Measurements from ENCODE around the gene PILRA. TPM values are rescaled to one million over a fixed set of nuclear protein-coding genes. Genes with fewer than 3 reads are reported as not detected.
A peak's percentile ranks its signal among the peaks of the same experiment; 100 is the strongest.

PILRA gene
- total RNA-seq, 4 donors from 2014 or later, result 3.3 to 8.8 (median 5.4) TPM

DNA sequence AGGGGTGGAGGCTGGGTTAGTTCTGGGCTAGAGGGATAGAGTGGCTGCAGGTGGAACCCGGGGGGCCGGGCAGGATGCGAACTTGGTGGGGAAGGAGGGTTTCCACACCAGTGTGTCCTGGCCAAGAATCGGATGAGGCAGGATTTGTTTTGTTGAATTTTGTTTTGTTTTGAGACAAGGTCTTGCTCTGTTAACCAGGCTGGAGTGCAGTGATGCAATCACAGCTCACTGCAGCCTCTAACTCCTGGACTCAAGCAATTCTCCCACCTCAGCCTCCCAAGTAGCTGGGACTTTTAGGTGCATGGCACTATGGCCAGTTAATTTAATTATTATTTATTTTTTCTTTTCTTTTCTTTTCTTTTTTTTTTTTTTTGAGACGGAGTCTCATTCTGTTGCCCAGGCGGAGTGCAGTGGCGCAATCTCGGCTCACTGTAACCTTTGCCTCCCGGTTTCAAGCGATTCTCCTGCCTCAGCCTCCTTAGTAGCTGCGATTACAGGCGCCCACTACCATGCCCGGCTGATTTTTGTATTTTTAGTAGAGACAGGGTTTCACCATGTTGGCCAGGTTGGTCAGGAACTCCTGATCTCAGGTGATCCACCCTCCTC lies 76.0 kb downstream of the PILRA start:
- 91% methylated on average over 13 of the region's 13 CpGs for WGBS
- intact Hi-C loops (cut with DNase I), result no loop called here

More for the DNA sequence above, 76.0 kb downstream of the PILRA start:
- no peaks in the 10 kb centered on the region for H3K36me3 ChIP-seq
- DNase-seq (ENCODE audit: extremely low spot score), result no peak
- H3K4me3 ChIP-seq, result peak overlapping the region in 1 of 4 donors; percentile 80
- H3K9me3 ChIP-seq, result no peaks in the 10 kb centered on the region
- peak overlapping the region; percentile 85 to 94 (median 91) for H3K27ac ChIP-seq (replicated peaks in 1 of 4)
- TF ChIP-seq POLR2A (IDR thresholded peaks at IDR 0.05; ENCODE audit: low read depth), result no peak
- TF ChIP-seq POLR2AphosphoS5 (IDR thresholded peaks at IDR 0.05), result no peak
- H3K27me3 ChIP-seq, result no peaks in the 10 kb centered on the region
- H3K4me1 ChIP-seq, result peaks cover 14 to 37% (median 28%) of the 10 kb centered on the region in 4 donors

Small RNA genes within 50 kb of the gene (small RNA-seq; reads per million reads assigned to genes)
- 0 reads per million in 3 donors for gene RF00019

Other genes with a start within 250 kb of the PILRA start
- gene MBLAC1, start 246.5 kb upstream of the PILRA start, total RNA-seq, result 1 to 10 TPM; 3.1 to 8.8 (median 5.0) TPM
- gene LAMTOR4, start 224.6 kb upstream of the PILRA start, total RNA-seq, result 100 to 1,000 TPM; 117 to 184 (median 152) TPM
- gene TRAPPC14, start 214.8 kb upstream of the PILRA start, total RNA-seq, result 1 to 10 TPM; 5.5 to 8.8 (median 6.8) TPM
- gene GAL3ST4, start 204.9 kb upstream of the PILRA start, total RNA-seq, result 1 to 10 TPM; 1.6 to 7.3 (median 2.8) TPM
- gene GPC2, start 196.1 kb upstream of the PILRA start, total RNA-seq, result 1 to 10 TPM in 1 of 4 donors, under 1 TPM in 3; 0.33 to 1.0 (median 0.71) TPM
- gene STAG3, start 195.6 kb upstream of the PILRA start, total RNA-seq, result under 1 TPM in 3 of 4 donors, not detected in 1; 0.13 to 0.92 (median 0.50) TPM
- 1 to 10 TPM in 2 of 4 donors, under 1 TPM in 1, not detected in 1; 0.23 to 1.5 (median 1.4) TPM for gene PVRIG, start 153.5 kb upstream of the PILRA start, total RNA-seq
- gene SPDYE3, start 65.8 kb upstream of the PILRA start, total RNA-seq, result not detected
- 10 to 100 TPM; 13.5 to 33.6 (median 20.7) TPM for gene PILRB, start 15.4 kb upstream of the PILRA start, total RNA-seq
- 1 to 10 TPM; 2.9 to 7.6 (median 5.8) TPM for gene ZCWPW1, start 55.2 kb downstream of the PILRA start, total RNA-seq
- gene MEPCE, start 56.3 kb downstream of the PILRA start, total RNA-seq, result 10 to 100 TPM; 21.2 to 44.9 (median 40.6) TPM
- 10 to 100 TPM; 24.5 to 35.1 (median 27.0) TPM for gene PPP1R35, start 63.0 kb downstream of the PILRA start, total RNA-seq
- gene SPACDR, start 90.8 kb downstream of the PILRA start, total RNA-seq, result under 1 TPM in 1 of 4 donors, not detected in 3; 0.78 TPM
- gene TSC22D4, start 105.7 kb downstream of the PILRA start, total RNA-seq, result 10 to 100 TPM; 26.2 to 51.4 (median 33.1) TPM
- 1 to 10 TPM; 1.7 to 3.2 (median 1.9) TPM for gene NYAP1, start 110.4 kb downstream of the PILRA start, total RNA-seq
- gene AGFG2, start 165.7 kb downstream of the PILRA start, total RNA-seq, result 10 to 100 TPM; 31.6 to 79.6 (median 35.1) TPM
- gene SAP25, start 200.4 kb downstream of the PILRA start, total RNA-seq, result under 1 TPM in 2 of 4 donors, not detected in 2; 0.83 to 0.92 TPM
- gene LRCH4, start 212.6 kb downstream of the PILRA start, total RNA-seq, result 10 to 100 TPM; 36.2 to 53.2 (median 44.0) TPM
- gene FBXO24, start 212.8 kb downstream of the PILRA start, total RNA-seq, result under 1 TPM; 0.13 to 0.83 (median 0.48) TPM
- 10 to 100 TPM; 12.0 to 42.2 (median 18.3) TPM for gene PCOLCE, start 228.9 kb downstream of the PILRA start, total RNA-seq
- 10 to 100 TPM in 3 of 4 donors, 1 to 10 TPM in 1; 6.6 to 16.8 (median 12.0) TPM for gene MOSPD3, start 239.1 kb downstream of the PILRA start, total RNA-seq

Measured in esophagus muscularis mucosa (tissue), 4 donors.